Liver (tissue), 3 donors: ENCODE results near the gene RBM33.

Experiments used
- CTCF ChIP-seq: fragments of 150-350 bp; IDR thresholded peaks from 2 replicates; pipeline ENCODE4 v1.5.1; 2017; ENCODE audit warnings: improper control_type of control experiment, low read depth, low read length; ENCODE audit not compliant: missing input control
- EGR1 ChIP-seq, 2 donors: IDR thresholded peaks; 2 replicates each; pipeline ENCODE4 v1.6.1; 2016 to 2018; ENCODE audit warnings: antibody characterized with exemption in 2 of 2, low read depth in 2 of 2
- JUND ChIP-seq, 2 donors: IDR thresholded peaks; 2 replicates each; pipeline ENCODE4 v1.6.1; 2016; ENCODE audit warnings: antibody characterized with exemption in 2 of 2
- MAX ChIP-seq: IDR thresholded peaks from 2 replicates; pipeline ENCODE4 v1.6.1; 2016; ENCODE audit warnings: antibody characterized with exemption
- TAF1 ChIP-seq: conservative IDR thresholded peaks from 2 replicates; pipeline ENCODE4 v1.6.1; 2016; ENCODE audit warnings: antibody characterized with exemption, mild to moderate bottlenecking
- YY1 ChIP-seq: IDR thresholded peaks from 2 replicates; pipeline ENCODE4 v1.6.1; 2016; ENCODE audit warnings: antibody characterized with exemption, mild to moderate bottlenecking
- donor health status: healthy.
- donor health status: healthy.

DNA sequence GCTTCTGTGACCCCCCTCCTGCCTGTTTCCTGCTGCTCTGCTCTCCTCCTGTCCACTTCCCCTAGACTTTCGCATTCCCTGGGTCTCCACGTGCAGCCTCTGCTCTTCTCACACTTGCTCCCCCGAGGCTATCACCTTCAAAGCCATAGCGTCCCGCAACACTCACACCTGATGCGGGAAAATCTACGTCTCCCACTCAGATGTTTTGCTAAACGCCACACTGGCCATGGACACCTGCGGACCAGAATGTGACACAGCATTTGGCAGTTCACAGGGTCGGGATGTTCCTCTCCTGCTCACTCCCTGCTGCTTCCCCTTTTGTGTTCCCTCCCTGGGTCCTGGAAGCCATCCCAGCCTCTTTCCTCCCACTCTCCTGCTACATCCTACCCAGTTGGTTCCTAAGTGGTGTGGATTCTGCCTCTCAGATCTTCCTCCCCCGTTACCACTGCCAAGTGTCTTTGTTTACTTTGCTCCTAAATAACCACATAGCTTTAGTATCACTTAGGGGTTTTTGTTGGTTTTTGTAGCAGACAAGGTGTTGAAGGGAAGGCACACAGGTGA is 33.7 kb upstream of the RBM33 start:
- TF ChIP-seq CTCF = no peak
- no peak for TF ChIP-seq JUND (IDR thresholded peaks at IDR 0.05)
- no peak for TF ChIP-seq MAX
- TF ChIP-seq YY1 = no peak
- TF ChIP-seq TAF1 = no peak
- no peak for TF ChIP-seq EGR1 (IDR thresholded peaks at IDR 0.05; ENCODE audit: low read depth in 2 of 2)
